MG63 (cell line): ENCODE data around the gene MAPK13. TPM values are rescaled to one million over a fixed set of nuclear protein-coding genes. Genes with fewer than 3 reads are reported as not detected.
"Not testable (repeated sequence)": the region's sequence is repeated elsewhere in the genome, so short reads cannot be mapped to it uniquely, and the experiment has no call there.

Experiments used
- DNase-seq: peaks from one replicate; pipeline ENCODE4 v3.0.0-alpha.2; 2020
- H3K27me3 ChIP-seq: fragments of 250-450 bp; sonication (Bioruptor Pico); 2 replicates; pipeline ENCODE4 v1.5.1; 2020; ENCODE audit warnings: mild to moderate bottlenecking, moderate library complexity
- H3K36me3 ChIP-seq: fragments of 250-450 bp; sonication (Bioruptor Pico); 2 replicates; pipeline ENCODE4 v1.5.1; 2020; ENCODE audit warnings: mild to moderate bottlenecking, moderate library complexity
- H3K4me3 ChIP-seq: fragments of 250-450 bp; sonication (Bioruptor Pico); 2 replicates; pipeline ENCODE4 v1.5.1; 2020; ENCODE audit warnings: mild to moderate bottlenecking, moderate library complexity
- H3K9me3 ChIP-seq: fragments of 250-450 bp; sonication (Bioruptor Pico); 2 replicates; pipeline ENCODE4 v1.5.1; 2020; ENCODE audit warnings: mild to moderate bottlenecking, moderate library complexity
- total RNA-seq: library from RNA; depleted of rRNA; stranded (reverse); fragments of >200 nt; shearing (Covaris generic); gene quantifications from 2 replicates; pipeline ENCODE4 v1.2.3, GENCODE V29; 2014; ENCODE audit warnings: low replicate concordance

MAPK13 gene
- total RNA-seq, 1 experiment from 2014 or later = 0.99 TPM

GRCh38 chr6:36122495-36123269 is 7.6 kb upstream of the MAPK13 start:
- no peak for DNase-seq
- H3K36me3 ChIP-seq = no peaks in the 10 kb centered on the region
- H3K4me3 ChIP-seq = no peak overlapping the region
- no peaks in the 10 kb centered on the region for H3K27me3 ChIP-seq
- H3K9me3 ChIP-seq = no peaks in the 10 kb centered on the region

GRCh38 chr6:36123270-36124139 is 6.8 kb upstream of the MAPK13 start:
- Histone ChIP-seq H3K9me3 (no peaks in the 10 kb centered on the region), H3K4me3 (no peak overlapping the region), H3K36me3 (no peaks in the 10 kb centered on the region), H3K27me3 (no peaks in the 10 kb centered on the region)
- peak; percentile 77 for DNase-seq

GRCh38 chr6:36124346-36124745 is 6.0 kb upstream of the MAPK13 start:
- H3K36me3 ChIP-seq, DNase-seq, H3K9me3 ChIP-seq: not testable (repeated sequence)

GRCh38 chr6:36124881-36125280 is 5.4 kb upstream of the MAPK13 start:
- no peaks in the 10 kb centered on the region for H3K36me3 ChIP-seq
- DNase-seq = no peak
- H3K27me3 ChIP-seq = no peaks in the 10 kb centered on the region
- H3K9me3 ChIP-seq = no peaks in the 10 kb centered on the region
- no peak overlapping the region for H3K4me3 ChIP-seq

More at GRCh38 chr6:36124346-36124745, 6.0 kb upstream of the MAPK13 start:
- H3K4me3 ChIP-seq, H3K27me3 ChIP-seq: not testable (repeated sequence)

- Histone ChIP-seq H3K4me3 (no peak overlapping the region), H3K9me3 (no peaks in the 10 kb centered on the region), H3K27me3 (no peaks in the 10 kb centered on the region), H3K36me3 (no peaks in the 10 kb centered on the region)
- DNase-seq = no peak
Measured at GRCh38 chr6:36125575-36125974, 4.7 kb upstream of the MAPK13 start.

GRCh38 chr6:36126121-36126520 is 4.2 kb upstream of the MAPK13 start:
- H3K36me3 ChIP-seq = no peaks in the 10 kb centered on the region
- no peaks in the 10 kb centered on the region for H3K27me3 ChIP-seq
- no peaks in the 10 kb centered on the region for H3K9me3 ChIP-seq
- H3K4me3 ChIP-seq = no peak overlapping the region
- DNase-seq = no peak

- no peak overlapping the region for H3K4me3 ChIP-seq
- H3K36me3 ChIP-seq = no peaks in the 10 kb centered on the region
- H3K9me3 ChIP-seq = no peaks in the 10 kb centered on the region
- peak; percentile 68 for DNase-seq
- no peaks in the 10 kb centered on the region for H3K27me3 ChIP-seq
Measured at GRCh38 chr6:36126553-36127458, 3.5 kb upstream of the MAPK13 start.

- no peaks in the 10 kb centered on the region for H3K27me3 ChIP-seq
- H3K4me3 ChIP-seq = no peak overlapping the region
- H3K9me3 ChIP-seq = no peaks in the 10 kb centered on the region
- no peaks in the 10 kb centered on the region for H3K36me3 ChIP-seq
- peak; percentile 93 for DNase-seq
Measured at GRCh38 chr6:36127462-36128016, 2.8 kb upstream of the MAPK13 start.

GRCh38 chr6:36128073-36128472 is 2.2 kb upstream of the MAPK13 start:
- no peak for DNase-seq

GRCh38 chr6:36128793-36129192 is 1.5 kb upstream of the MAPK13 start:
- H3K4me3 ChIP-seq = no peak overlapping the region
- H3K9me3 ChIP-seq = no peaks in the 10 kb centered on the region
- no peaks in the 10 kb centered on the region for H3K27me3 ChIP-seq
- no peak for DNase-seq
- H3K36me3 ChIP-seq = no peaks in the 10 kb centered on the region

More at GRCh38 chr6:36128073-36128472, 2.2 kb upstream of the MAPK13 start:
- Histone ChIP-seq H3K36me3 (no peaks in the 10 kb centered on the region), H3K9me3 (no peaks in the 10 kb centered on the region), H3K4me3 (no peak overlapping the region), H3K27me3 (no peaks in the 10 kb centered on the region)

- DNase-seq, H3K27me3 ChIP-seq, H3K9me3 ChIP-seq, H3K4me3 ChIP-seq, H3K36me3 ChIP-seq: not testable (repeated sequence)
Measured at GRCh38 chr6:36129334-36129733, 979 bp upstream of the MAPK13 start.

GRCh38 chr6:36130667-36131510 is 576 bp downstream of the MAPK13 start:
- DNase-seq = no peak
- Histone ChIP-seq H3K4me3 (no peak overlapping the region), H3K27me3 (no peaks in the 10 kb centered on the region), H3K9me3 (no peaks in the 10 kb centered on the region), H3K36me3 (no peaks in the 10 kb centered on the region)

- Histone ChIP-seq H3K27me3 (no peaks in the 10 kb centered on the region), H3K36me3 (no peaks in the 10 kb centered on the region), H3K9me3 (no peaks in the 10 kb centered on the region), H3K4me3 (no peak overlapping the region)
- peak; percentile 31 for DNase-seq
Measured at GRCh38 chr6:36131511-36132245, 1.4 kb downstream of the MAPK13 start.

GRCh38 chr6:36132246-36132895 is 2.1 kb downstream of the MAPK13 start:
- no peak for DNase-seq
- no peaks in the 10 kb centered on the region for H3K27me3 ChIP-seq
- no peaks in the 10 kb centered on the region for H3K9me3 ChIP-seq
- H3K36me3 ChIP-seq = no peaks in the 10 kb centered on the region
- H3K4me3 ChIP-seq = no peak overlapping the region

GRCh38 chr6:36133148-36133547 is 2.8 kb downstream of the MAPK13 start:
- Histone ChIP-seq H3K36me3 (no peaks in the 10 kb centered on the region), H3K9me3 (no peaks in the 10 kb centered on the region), H3K4me3 (no peak overlapping the region), H3K27me3 (no peaks in the 10 kb centered on the region)
- DNase-seq = no peak
